Measurements from ENCODE around the gene ARHGAP25.
A peak's percentile ranks its signal among the peaks of the same experiment; 100 is the strongest.

The ARHGAP25 gene

DNA sequence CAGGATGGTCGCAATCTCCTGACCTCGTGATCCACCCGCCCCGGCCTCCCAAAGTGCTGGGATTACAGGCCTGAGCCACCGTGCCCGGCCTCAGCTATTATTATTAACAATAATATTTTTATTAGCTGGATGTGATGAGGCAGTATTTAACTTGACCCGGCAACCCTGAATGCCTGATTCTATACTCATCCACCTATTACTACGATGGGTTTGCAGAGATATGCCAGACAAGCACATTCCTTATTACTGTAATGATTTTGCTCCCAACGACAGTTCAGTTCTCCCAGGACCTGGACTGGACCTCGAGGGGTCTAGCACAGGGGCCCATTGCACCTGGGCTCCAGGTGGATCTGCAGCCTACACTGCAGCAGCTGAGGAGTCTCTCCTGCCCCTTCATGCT is 104.0 kb downstream of the ARHGAP25 start:
- Histone ChIP-seq H3K4me1 (ENCODE audit: control insufficient read depth, low read length) (peaks cover 46% of the 10 kb centered on the region), H3K36me3 (ENCODE audit: control insufficient read depth, low read length) (no peaks in the 10 kb centered on the region), H3K27me3 (ENCODE audit: control insufficient read depth, low read length) (no peaks in the 10 kb centered on the region), H3K27ac (ENCODE audit: low read depth, low read length) (no peak overlapping the region), H3K79me2 (ENCODE audit: control insufficient read depth, low read length) (no peaks in the 10 kb centered on the region), H3K4me3 (ENCODE audit: low read length) (no peak overlapping the region), H3K9me2 (replicated peaks; ENCODE audit: control insufficient read depth, low read length) (no peaks in the 10 kb centered on the region), H3K9me3 (ENCODE audit: control insufficient read depth, insufficient read depth, low read length) (peaks cover 13% of the 10 kb centered on the region), H4K20me1 (ENCODE audit: control insufficient read depth, insufficient read depth, low read depth, low read length) (no peaks in the 10 kb centered on the region), H3K4me2 (ENCODE audit: low read length) (no peak overlapping the region), H3F3A (ENCODE audit: control insufficient read depth, insufficient read depth) (peaks cover 19% of the 10 kb centered on the region)
- TF ChIP-seq, protein P1, sequence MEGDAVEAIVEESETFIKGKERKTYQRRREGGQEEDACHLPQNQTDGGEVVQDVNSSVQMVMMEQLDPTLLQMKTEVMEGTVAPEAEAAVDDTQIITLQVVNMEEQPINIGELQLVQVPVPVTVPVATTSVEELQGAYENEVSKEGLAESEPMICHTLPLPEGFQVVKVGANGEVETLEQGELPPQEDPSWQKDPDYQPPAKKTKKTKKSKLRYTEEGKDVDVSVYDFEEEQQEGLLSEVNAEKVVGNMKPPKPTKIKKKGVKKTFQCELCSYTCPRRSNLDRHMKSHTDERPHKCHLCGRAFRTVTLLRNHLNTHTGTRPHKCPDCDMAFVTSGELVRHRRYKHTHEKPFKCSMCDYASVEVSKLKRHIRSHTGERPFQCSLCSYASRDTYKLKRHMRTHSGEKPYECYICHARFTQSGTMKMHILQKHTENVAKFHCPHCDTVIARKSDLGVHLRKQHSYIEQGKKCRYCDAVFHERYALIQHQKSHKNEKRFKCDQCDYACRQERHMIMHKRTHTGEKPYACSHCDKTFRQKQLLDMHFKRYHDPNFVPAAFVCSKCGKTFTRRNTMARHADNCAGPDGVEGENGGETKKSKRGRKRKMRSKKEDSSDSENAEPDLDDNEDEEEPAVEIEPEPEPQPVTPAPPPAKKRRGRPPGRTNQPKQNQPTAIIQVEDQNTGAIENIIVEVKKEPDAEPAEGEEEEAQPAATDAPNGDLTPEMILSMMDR (IDR thresholded peaks at IDR 0.05; ENCODE audit: low read depth, low read length, poor library complexity, severe bottlenecking), result no peak
- TF ChIP-seq EZH2phosphoT487 (IDR thresholded peaks at IDR 0.05; ENCODE audit: borderline replicate concordance, low read length), result no peak

DNA sequence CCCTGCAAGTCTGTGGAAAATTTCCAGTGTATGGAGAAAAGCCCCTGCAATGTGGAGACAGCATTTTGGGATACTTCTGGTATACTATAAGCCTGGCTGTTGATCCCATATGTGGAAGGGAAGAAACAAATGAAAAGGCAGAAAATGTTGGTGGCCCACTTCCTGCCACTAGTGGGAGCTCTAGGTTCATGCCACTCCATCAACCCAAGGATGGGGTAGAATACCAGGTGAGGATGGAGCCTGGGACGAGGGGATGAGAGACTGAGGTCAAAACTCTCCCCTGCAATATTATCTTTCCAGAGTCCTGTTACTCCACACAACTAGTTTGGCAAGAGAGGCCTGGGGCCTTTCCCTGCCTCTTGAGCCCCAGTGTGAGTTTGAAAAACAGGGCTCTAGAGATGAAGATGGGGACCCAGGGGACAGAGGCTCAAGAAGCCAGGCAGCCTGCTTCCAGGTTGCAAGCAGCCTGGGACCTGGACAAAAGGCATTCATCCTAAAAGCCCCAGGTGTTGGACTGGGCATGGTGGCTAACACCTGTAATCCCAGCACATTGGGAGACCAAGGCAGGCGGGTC is 104.7 kb downstream of the ARHGAP25 start:
- TF ChIP-seq, protein P1 (IDR thresholded peaks at IDR 0.05; ENCODE audit: low read depth, low read length, poor library complexity, severe bottlenecking), result peak; percentile 80
- no peak for TF ChIP-seq EZH2phosphoT487 (IDR thresholded peaks at IDR 0.05; ENCODE audit: borderline replicate concordance, low read length)
- H3K4me2 ChIP-seq (ENCODE audit: low read length), result no peak overlapping the region
- peaks cover 39% of the 10 kb centered on the region for H3K4me1 ChIP-seq (ENCODE audit: control insufficient read depth, low read length)
- H3K36me3 ChIP-seq (ENCODE audit: control insufficient read depth, low read length), result no peaks in the 10 kb centered on the region
- H3K79me2 ChIP-seq (ENCODE audit: control insufficient read depth, low read length), result no peaks in the 10 kb centered on the region
- H3K9me2 ChIP-seq (replicated peaks; ENCODE audit: control insufficient read depth, low read length), result no peaks in the 10 kb centered on the region
- peaks cover 12% of the 10 kb centered on the region for H3F3A ChIP-seq (ENCODE audit: control insufficient read depth, insufficient read depth)
- no peaks in the 10 kb centered on the region for H3K27me3 ChIP-seq (ENCODE audit: control insufficient read depth, low read length)
- H3K27ac ChIP-seq (ENCODE audit: low read depth, low read length), result no peak overlapping the region
- no peak overlapping the region for H3K4me3 ChIP-seq (ENCODE audit: low read length)
- H4K20me1 ChIP-seq (ENCODE audit: control insufficient read depth, insufficient read depth, low read depth, low read length), result no peaks in the 10 kb centered on the region
- H3K9me3 ChIP-seq (ENCODE audit: control insufficient read depth, insufficient read depth, low read length), result peaks cover 13% of the 10 kb centered on the region

DNA sequence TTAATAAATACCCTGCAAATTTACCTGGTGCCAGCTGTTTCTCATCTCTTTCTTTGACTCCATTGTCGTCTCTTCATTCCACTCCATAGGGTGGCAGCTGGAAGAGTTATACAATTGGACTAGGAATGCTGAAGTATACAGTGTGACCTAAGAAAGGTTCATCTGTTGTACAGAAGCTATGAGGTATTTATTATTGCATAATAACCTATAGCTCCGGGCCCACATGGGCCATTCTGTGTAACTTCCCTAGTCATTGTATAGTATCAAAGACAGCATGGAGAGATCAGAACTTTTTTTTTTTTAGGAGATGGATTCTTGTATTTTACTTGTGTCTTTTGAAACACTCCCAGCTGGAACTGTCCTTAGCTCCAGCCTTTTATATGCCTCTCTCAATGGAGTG is 110.4 kb downstream of the ARHGAP25 start:
- Histone ChIP-seq H3K4me2 (ENCODE audit: low read length) (no peak overlapping the region), H3K4me1 (ENCODE audit: control insufficient read depth, low read length) (no peaks in the 10 kb centered on the region), H3K27ac (ENCODE audit: low read depth, low read length) (no peak overlapping the region), H3K9me3 (ENCODE audit: control insufficient read depth, insufficient read depth, low read length) (peaks cover 6% of the 10 kb centered on the region; the same call in 1 of the 2 replicates), H3K79me2 (ENCODE audit: control insufficient read depth, low read length) (no peaks in the 10 kb centered on the region), H3F3A (ENCODE audit: control insufficient read depth, insufficient read depth) (no peaks in the 10 kb centered on the region), H3K4me3 (ENCODE audit: low read length) (no peak overlapping the region), H3K36me3 (ENCODE audit: control insufficient read depth, low read length) (no peaks in the 10 kb centered on the region), H3K27me3 (ENCODE audit: control insufficient read depth, low read length) (no peaks in the 10 kb centered on the region), H4K20me1 (ENCODE audit: control insufficient read depth, insufficient read depth, low read depth, low read length) (no peaks in the 10 kb centered on the region), H3K9me2 (replicated peaks; ENCODE audit: control insufficient read depth, low read length) (no peaks in the 10 kb centered on the region)
- TF ChIP-seq EZH2phosphoT487 (IDR thresholded peaks at IDR 0.05; ENCODE audit: borderline replicate concordance, low read length), result no peak
- TF ChIP-seq, protein P1 (IDR thresholded peaks at IDR 0.05; ENCODE audit: low read depth, low read length, poor library complexity, severe bottlenecking), result no peak
